Memory B cell (primary cell): ENCODE data around the gene WDR5.

Experiments
- ATAC-seq: fragments of 150-1000 bp; cut with Tn5 transposase; 2 replicates; pipeline ENCODE4 v1.10.0; 2021; ENCODE audit warnings: low read depth, mild to moderate bottlenecking, moderate library complexity
- DNase-seq, 2 donors: peaks; one replicate each; pipeline ENCODE4 v3.0.0; 2022; ENCODE audit warnings: low spot score in 2 of 2
- H3K27ac Mint-ChIP-seq: one replicate; pipeline ENCODE4 v1.8.0; 2022; ENCODE audit warnings: mild to moderate bottlenecking, moderate library complexity, mixed read lengths
- H3K27me3 Mint-ChIP-seq: one replicate; pipeline ENCODE4 v1.8.0; 2022; ENCODE audit warnings: mixed read lengths
- H3K36me3 Mint-ChIP-seq: one replicate; pipeline ENCODE4 v1.8.0; 2022; ENCODE audit warnings: mild to moderate bottlenecking, mixed read lengths
- H3K4me1 Mint-ChIP-seq: one replicate; pipeline ENCODE4 v1.8.0; 2022; ENCODE audit warnings: mixed read lengths
- H3K4me3 Mint-ChIP-seq: one replicate; pipeline ENCODE4 v1.8.0; 2022; ENCODE audit warnings: mild to moderate bottlenecking, moderate library complexity, mixed read lengths
- H3K9me3 Mint-ChIP-seq: one replicate; pipeline ENCODE4 v1.8.0; 2022; ENCODE audit warnings: mixed read lengths

The WDR5 gene

GRCh38 chr9:134178394-134178767, 42.5 kb downstream of the WDR5 start:
- DNase-seq (no peak), ATAC-seq (no peak)

GRCh38 chr9:134178768-134179551, 43.1 kb downstream of the WDR5 start:
- Mint-ChIP-seq H3K4me3 (no peak overlapping the region), H3K36me3 (peaks cover 3% of the 10 kb centered on the region), H3K27me3 (peaks cover 47% of the 10 kb centered on the region), H3K27ac (no peak overlapping the region), H3K4me1 (peaks cover 33% of the 10 kb centered on the region), H3K9me3 (no peaks in the 10 kb centered on the region)
- ATAC-seq = no peak
- no peak for DNase-seq

More at GRCh38 chr9:134178394-134178767, 42.5 kb downstream of the WDR5 start:
- Mint-ChIP-seq H3K27me3 (peaks cover 47% of the 10 kb centered on the region), H3K27ac (no peak overlapping the region), H3K4me3 (no peak overlapping the region), H3K36me3 (peaks cover 3% of the 10 kb centered on the region), H3K4me1 (peaks cover 36% of the 10 kb centered on the region), H3K9me3 (no peaks in the 10 kb centered on the region)

GRCh38 chr9:134179595-134179917, 43.7 kb downstream of the WDR5 start:
- Mint-ChIP-seq H3K4me1 (peaks cover 29% of the 10 kb centered on the region), H3K9me3 (no peaks in the 10 kb centered on the region), H3K36me3 (peaks cover 3% of the 10 kb centered on the region), H3K4me3 (no peak overlapping the region), H3K27me3 (peaks cover 47% of the 10 kb centered on the region), H3K27ac (no peak overlapping the region)
- no peak for DNase-seq
- ATAC-seq = no peak

- no peak for ATAC-seq
- Mint-ChIP-seq H3K4me3 (no peak overlapping the region), H3K36me3 (peaks cover 3% of the 10 kb centered on the region), H3K4me1 (peaks cover 23% of the 10 kb centered on the region), H3K27me3 (peaks cover 43% of the 10 kb centered on the region), H3K9me3 (no peaks in the 10 kb centered on the region), H3K27ac (no peak overlapping the region)
- no peak for DNase-seq
Observed at GRCh38 chr9:134179918-134180785, 44.3 kb downstream of the WDR5 start.

GRCh38 chr9:134180786-134181647, 45.1 kb downstream of the WDR5 start:
- H3K36me3 Mint-ChIP-seq = peaks cover 3% of the 10 kb centered on the region
- peaks cover 43% of the 10 kb centered on the region for H3K27me3 Mint-ChIP-seq
- H3K9me3 Mint-ChIP-seq = no peaks in the 10 kb centered on the region
- H3K4me3 Mint-ChIP-seq = no peak overlapping the region
- no peak overlapping the region for H3K27ac Mint-ChIP-seq
- no peak for DNase-seq
- H3K4me1 Mint-ChIP-seq = peaks cover 28% of the 10 kb centered on the region
- ATAC-seq = no peak

GRCh38 chr9:134181648-134182034, 45.8 kb downstream of the WDR5 start:
- ATAC-seq = no peak
- peaks cover 27% of the 10 kb centered on the region for H3K4me1 Mint-ChIP-seq
- DNase-seq = no peak
- H3K27ac Mint-ChIP-seq = no peak overlapping the region
- H3K9me3 Mint-ChIP-seq = no peaks in the 10 kb centered on the region
- H3K27me3 Mint-ChIP-seq = peaks cover 42% of the 10 kb centered on the region
- peaks cover 3% of the 10 kb centered on the region for H3K36me3 Mint-ChIP-seq
- H3K4me3 Mint-ChIP-seq = no peak overlapping the region

GRCh38 chr9:134182554-134183085, 46.7 kb downstream of the WDR5 start:
- DNase-seq = no peak
- Mint-ChIP-seq H3K4me1 (peaks cover 21% of the 10 kb centered on the region), H3K36me3 (peaks cover 3% of the 10 kb centered on the region), H3K9me3 (no peaks in the 10 kb centered on the region), H3K27me3 (peaks cover 32% of the 10 kb centered on the region), H3K4me3 (no peak overlapping the region), H3K27ac (no peak overlapping the region)
- ATAC-seq = no peak

GRCh38 chr9:134185536-134186011, 49.7 kb downstream of the WDR5 start:
- DNase-seq = no peak
- Mint-ChIP-seq H3K27me3 (peaks cover 19% of the 10 kb centered on the region), H3K36me3 (no peaks in the 10 kb centered on the region), H3K9me3 (no peaks in the 10 kb centered on the region), H3K4me3 (no peak overlapping the region), H3K4me1 (peaks cover 20% of the 10 kb centered on the region), H3K27ac (no peak overlapping the region)
- ATAC-seq = peak; percentile 67

- peaks cover 17% of the 10 kb centered on the region for H3K4me1 Mint-ChIP-seq
Observed at GRCh38 chr9:134186471-134187109, 50.7 kb downstream of the WDR5 start.

GRCh38 chr9:134187110-134187531, 51.2 kb downstream of the WDR5 start:
- no peak overlapping the region for H3K4me3 Mint-ChIP-seq
- H3K4me1 Mint-ChIP-seq = peaks cover 18% of the 10 kb centered on the region
- H3K36me3 Mint-ChIP-seq = no peaks in the 10 kb centered on the region
- peaks cover 19% of the 10 kb centered on the region for H3K27me3 Mint-ChIP-seq
- no peaks in the 10 kb centered on the region for H3K9me3 Mint-ChIP-seq
- DNase-seq (no peak), ATAC-seq (peak; percentile 41)
- no peak overlapping the region for H3K27ac Mint-ChIP-seq

More at GRCh38 chr9:134186471-134187109, 50.7 kb downstream of the WDR5 start:
- Mint-ChIP-seq H3K4me3 (no peak overlapping the region), H3K27me3 (peaks cover 14% of the 10 kb centered on the region), H3K9me3 (no peaks in the 10 kb centered on the region), H3K27ac (no peak overlapping the region), H3K36me3 (no peaks in the 10 kb centered on the region)
- ATAC-seq = no peak
- no peak for DNase-seq

GRCh38 chr9:134187891-134188385, 52.1 kb downstream of the WDR5 start:
- Mint-ChIP-seq H3K4me3 (no peak overlapping the region), H3K27me3 (peaks cover 12% of the 10 kb centered on the region), H3K4me1 (peaks cover 11% of the 10 kb centered on the region), H3K36me3 (no peaks in the 10 kb centered on the region), H3K9me3 (no peaks in the 10 kb centered on the region), H3K27ac (no peak overlapping the region)
- ATAC-seq (no peak), DNase-seq (no peak)

- no peaks in the 10 kb centered on the region for H3K9me3 Mint-ChIP-seq
- no peak for DNase-seq
Observed at GRCh38 chr9:134188386-134189144, 52.7 kb downstream of the WDR5 start.

More at GRCh38 chr9:134188386-134189144, 52.7 kb downstream of the WDR5 start:
- no peak overlapping the region for H3K27ac Mint-ChIP-seq
- ATAC-seq = no peak
- H3K36me3 Mint-ChIP-seq = no peaks in the 10 kb centered on the region
- H3K4me1 Mint-ChIP-seq = peaks cover 11% of the 10 kb centered on the region
- peaks cover 12% of the 10 kb centered on the region for H3K27me3 Mint-ChIP-seq
- H3K4me3 Mint-ChIP-seq = no peak overlapping the region
